Iris pigment epithelial cell (primary cell): ENCODE data around the gene C8G.

Source experiments
- DNase-seq: peaks from one replicate; pipeline ENCODE4 v3.0.0-alpha.2; 2011; ENCODE audit warnings: low read depth

The C8G gene

DNA sequence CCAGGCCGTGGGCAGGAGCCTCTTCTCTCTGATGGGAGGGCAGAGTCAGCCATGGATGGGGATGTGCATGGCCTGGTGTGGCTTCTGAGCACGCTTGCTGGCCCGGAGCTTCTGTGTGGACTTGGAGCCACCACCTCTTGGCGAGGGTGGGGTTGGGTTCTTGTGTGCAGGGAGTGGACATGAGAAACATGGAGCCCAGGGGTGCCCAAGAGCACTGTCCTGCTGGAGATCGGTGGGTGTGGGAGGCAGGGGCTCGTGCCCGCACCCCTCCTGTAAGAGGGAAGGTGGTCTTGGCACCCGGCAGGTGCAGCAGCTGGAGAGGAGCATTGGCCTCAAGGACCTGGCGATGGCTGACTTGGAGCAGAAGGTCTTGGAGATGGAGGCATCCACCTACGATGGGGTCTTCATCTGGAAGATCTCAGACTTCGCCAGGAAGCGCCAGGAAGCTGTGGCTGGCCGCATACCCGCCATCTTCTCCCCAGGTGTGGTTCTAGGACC lies 24.3 kb upstream of the C8G start:
- DNase-seq: no peak

DNA sequence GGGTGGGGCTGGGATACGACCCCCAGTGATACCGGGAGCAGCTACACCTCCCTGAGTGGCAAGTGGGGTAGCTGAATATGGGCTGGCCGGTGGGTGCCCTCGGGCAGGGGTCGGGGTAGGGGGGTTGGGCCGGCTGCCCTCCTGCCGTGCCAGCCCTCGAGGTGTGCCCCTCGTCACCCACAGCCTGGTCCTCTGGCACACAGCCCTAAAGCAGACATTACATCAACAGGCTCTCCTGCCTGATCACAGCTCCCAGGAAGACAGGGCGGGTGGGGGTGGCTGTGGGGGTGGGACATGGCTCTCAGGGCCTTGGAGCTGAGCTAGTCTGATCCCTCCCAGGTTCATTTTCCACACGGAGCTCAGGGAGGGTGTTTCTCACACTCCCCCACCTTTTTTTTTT lies 23.7 kb upstream of the C8G start:
- no peak for DNase-seq

DNA sequence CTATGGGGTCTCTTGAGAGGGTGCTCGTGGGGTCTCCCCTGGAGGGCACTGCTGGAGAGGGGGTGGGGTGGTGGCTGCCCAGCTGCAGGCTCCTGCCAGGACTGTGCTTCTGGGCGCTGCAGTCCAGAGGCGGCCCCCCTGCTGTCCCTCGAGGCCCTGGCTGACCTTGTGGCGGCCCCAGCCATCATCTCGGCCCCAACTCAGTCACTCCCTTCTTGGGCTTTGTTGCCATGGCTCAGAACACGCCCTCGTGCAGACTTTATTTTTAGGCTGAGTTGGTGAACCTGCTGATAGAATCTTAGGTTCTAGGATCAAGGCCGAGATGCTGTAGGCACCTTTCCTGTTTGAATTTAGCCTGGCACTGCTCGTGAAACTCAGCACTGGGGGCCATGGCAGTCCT lies 23.3 kb upstream of the C8G start:
- no peak for DNase-seq

DNA sequence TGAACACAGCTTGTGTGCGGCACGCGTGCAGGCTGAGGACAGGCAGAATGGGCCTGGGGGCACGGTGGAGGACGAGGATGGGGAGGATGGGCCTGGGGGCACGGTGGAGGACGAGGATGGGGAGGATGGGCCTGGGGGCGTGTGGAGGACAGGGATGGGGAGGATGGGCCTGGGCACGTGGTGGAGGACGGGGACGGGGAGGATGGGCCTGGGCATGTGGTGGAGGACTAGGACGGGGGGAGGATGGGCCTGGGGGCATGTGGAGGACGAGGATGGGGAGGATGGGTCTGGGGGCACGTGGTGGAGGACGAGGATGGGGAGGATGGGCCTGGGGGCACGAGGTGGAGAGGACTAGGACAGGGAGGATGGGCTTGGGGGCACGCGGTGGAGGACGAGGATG lies 22.5 kb upstream of the C8G start:
- DNase-seq: no peak

DNA sequence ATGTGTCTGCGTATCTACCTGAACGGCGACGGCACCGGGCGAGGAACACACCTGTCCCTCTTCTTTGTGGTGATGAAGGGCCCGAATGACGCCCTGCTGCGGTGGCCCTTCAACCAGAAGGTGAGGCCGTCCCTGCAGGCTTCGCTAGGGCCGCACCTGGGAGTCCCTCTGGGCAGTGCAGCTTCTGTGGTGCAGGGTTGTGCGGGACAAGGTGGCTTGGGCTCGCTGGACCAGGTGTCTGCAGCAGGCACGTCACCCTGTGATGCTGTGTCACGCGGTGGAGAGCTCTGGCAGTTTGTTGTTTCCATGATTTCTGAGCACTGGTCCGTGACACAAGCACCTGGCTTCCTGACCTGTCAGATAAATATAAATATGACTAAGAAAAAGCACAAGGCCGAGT lies 21.2 kb upstream of the C8G start:
- DNase-seq: no peak

DNA sequence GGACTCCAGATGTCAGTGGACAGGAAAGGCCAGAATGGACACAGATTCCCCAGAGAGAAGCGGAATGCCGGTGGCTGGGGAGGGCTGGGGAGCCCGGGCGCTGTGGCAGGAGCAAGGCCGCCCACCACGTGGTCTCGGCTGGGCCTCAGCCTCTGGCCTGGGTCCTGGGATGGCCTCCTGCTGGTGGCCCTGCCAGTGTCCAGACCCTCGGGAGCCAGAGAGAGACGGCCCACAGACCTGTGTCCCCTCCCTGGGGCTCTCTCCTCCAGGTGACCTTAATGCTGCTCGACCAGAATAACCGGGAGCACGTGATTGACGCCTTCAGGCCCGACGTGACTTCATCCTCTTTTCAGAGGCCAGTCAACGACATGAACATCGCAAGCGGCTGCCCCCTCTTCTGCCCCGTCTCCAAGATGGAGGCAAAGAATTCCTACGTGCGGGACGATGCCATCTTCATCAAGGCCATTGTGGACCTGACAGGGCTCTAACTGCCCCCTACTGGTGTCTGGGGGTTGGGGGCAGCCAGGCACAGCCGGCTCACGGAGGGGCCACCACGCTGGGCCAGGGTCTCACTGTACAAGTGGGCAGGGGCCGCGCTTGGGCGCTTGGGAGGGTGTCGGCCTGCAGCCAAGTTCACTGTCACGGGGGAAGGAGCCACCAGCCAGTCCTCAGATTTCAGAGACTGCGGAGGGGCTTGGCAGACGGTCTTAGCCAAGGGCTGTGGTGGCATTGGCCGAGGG lies 19.5 kb upstream of the C8G start:
- DNase-seq: no peak

DNA sequence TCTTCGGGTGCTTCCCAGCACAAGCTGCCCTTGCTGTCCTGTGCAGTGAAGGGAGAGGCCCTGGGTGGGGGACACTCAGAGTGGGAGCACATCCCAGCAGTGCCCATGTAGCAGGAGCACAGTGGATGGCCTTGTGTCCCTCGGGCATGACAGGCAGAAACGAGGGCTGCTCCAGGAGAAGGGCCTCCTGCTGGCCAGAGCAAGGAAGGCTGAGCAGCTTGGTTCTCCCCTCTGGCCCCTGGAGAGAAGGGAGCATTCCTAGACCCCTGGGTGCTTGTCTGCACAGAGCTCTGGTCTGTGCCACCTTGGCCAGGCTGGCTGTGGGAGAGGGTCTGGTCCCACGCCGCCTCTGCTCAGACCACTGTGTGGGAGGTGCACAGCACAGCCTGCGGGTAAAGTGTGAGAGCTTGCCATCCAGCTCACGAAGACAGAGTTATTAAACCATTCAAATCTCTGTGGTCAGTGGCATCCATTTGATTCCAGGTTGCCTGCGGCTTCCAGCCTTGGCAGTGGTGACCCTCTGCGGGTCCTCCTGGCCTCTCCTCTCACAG lies 18.8 kb upstream of the C8G start:
- DNase-seq: no peak

DNA sequence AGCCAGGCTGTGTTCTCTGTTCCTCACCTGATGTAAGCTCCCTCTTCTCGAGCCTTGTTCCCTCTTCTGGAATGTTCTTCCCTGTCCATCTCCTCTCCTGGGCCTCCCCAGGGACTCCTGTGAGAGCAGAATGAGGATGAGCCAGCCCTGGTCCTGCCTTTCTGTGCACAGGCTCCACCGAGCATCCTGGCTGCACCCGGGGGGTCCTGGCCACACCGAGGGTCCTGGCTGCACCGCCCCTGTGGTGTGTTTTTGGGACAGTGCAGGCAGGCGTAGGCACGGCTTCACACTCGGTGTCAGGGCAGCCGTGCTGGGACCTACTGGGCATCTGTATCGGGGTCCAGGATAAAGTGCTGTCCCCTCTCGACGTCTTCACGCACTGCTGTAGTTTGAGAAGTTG lies 18.3 kb upstream of the C8G start:
- no peak for DNase-seq

DNA sequence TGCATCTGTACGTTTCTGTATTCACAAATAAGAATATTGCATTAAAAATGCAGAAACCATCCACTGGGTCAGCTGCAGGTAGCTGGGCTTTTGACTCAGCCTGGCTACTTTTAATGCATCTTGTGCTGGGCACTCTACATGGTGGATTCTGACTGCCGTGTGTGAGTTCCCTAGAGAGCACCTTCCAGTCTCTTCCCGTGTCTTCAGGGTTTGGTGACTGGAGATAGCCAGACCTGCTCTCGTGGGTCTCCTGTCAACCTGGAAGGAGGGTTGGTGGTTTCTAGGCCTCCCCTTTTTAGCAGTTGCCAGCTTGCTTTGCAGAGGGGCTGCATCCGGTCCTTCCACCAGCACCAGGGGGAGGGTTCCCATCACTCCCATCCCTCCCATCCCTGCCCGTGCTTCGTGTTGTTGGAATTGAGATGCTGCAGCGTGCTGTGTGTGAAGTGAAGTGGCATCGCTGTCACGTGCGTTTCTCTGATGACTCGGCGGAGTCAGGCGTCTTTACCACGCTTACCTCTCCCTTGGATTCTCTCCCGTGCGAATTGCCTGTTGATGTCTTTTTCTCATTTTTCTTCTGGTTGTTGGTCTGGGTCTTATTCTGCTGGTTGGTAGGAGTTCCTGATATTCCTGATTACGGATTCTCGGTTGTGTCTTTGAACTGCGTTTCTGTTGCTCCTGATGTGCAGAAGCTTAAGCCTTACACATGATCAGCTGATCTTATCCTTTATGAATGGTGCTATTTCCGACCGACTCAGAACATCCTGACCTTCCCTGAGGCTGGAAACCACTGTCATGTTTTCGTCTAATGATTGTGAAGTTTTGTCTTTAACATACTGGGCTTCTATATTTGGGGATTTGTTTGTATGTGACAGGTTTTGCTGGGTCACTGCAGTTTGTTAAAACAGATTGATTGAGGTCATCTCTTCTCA lies 17.4 kb upstream of the C8G start:
- DNase-seq: peak; percentile 65

DNA sequence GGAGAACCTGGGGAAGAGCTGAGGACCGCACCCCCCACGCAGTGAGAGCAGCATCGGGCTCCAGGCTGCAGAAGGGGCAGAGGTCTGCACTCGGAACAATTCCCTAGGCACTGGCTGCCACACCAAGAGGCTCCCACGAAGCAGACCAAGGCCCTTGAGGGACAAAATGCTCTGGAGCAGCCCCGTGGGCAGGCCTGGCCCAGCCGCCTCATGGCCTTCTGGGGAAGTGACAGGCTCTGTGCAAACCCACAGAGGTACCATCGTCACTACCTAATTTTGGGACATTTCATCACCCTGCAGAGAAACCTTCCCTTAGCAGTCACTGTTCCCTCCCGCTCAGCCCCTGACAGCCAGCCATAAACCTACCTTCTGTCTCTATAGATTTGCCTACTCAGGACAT lies 16.5 kb upstream of the C8G start:
- DNase-seq: no peak

DNA sequence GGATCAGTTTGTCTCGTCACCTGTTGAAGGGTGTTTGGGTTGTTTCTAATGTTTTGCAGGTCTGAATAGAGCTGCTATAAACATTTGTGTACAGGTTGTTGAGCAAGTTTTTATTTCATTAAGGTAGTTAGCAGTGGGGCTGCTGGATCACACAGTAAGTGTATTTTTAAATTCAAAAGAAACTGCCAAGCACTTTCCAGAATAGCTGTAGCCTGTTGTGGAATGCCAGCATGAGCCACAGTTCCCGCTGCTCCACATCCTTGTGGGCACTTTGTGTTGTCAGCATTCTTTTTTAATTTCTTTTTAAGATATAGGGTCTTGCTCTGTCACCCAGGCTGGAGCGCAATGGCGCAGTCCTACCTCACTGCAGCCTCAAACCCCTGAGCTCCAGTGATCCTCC lies 15.0 kb upstream of the C8G start:
- no peak for DNase-seq

DNA sequence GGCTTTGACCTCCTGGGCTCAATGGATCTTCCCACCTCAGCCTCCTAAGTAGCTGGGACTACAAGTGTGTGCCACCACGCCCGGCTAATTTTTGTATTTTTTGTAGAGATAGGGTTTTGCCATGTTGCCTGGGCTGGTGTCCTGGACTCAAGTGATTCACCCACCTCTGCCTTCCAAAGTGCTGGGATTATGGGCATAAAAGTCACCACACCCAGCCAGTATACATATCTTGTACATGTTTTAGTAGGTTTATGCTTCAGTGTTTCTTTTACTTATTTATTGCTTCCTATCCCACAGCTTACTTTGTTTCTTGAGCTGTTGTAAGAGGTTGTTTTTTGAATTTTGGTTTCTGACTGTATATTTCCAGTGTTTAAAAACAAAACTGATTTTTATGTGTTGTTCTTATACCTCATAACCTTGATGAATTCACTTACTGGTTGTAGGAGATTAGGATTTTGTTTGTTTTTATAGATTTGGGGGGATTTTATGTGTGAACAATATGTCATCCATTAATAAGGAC lies 13.4 kb upstream of the C8G start:
- no peak for DNase-seq

DNA sequence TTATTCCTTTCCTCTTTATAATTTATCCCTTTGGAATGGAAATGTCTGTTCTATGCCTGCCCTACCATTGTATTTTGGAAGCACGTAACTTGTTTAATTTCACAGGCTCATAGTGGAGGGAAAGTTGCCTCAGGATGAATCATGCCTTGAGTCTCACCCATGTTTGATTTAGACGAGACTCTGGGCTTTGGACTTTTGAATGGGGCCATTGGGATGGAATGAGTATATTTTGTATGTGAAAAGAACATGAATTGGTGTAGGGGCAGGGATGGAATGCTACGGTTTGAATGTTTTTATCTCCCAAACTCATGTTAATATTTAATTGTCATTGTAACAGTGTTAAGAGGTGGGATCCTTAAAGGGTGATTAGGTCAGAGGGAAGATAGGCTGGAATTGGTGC lies 10.8 kb upstream of the C8G start:
- DNase-seq: no peak

DNA sequence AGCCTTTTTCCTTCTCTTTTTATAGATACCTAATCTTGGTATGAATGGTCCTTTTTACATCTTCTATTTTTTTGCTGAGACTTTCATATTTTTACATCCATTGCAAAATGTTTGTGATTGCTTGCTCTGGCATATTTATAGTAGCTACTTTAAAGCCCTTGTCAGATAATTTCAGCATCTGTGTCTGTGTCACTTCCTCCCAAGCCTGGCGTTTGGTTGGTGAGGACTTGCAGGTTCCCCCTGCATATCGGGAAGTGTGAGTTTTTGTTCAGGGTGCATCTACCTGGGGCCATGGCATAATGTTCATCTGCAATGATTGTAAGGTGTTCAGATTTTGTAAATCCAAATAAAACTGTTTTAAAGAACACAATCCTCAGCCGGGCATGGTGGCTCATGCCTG lies 9.4 kb upstream of the C8G start:
- DNase-seq: no peak

DNA sequence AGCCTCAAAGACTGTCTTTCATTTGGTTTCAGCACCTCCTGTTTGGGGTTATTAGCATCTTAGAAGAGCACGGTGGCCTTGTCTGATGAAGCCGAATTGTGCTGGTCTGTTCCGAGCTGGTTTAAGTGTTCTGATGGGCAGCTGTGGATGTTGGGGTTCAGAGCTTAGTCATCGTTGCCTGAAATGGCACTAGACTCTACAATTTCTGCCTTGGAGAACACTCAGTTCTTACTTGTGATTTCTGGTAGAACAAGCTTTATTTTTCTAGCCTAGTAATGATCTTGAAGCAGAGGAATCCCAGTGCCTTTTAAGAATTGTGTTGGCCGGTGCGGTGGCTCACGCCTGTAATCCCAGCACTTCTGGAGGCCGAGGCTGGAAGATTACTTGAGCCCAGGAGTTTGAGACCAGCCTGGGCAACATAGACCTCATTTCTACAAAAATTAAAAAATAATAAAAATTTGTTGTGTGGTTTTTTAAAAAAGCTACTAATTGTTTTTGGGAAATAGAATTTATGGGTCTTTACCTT lies 8.3 kb upstream of the C8G start:
- peak; percentile 17 for DNase-seq

DNA sequence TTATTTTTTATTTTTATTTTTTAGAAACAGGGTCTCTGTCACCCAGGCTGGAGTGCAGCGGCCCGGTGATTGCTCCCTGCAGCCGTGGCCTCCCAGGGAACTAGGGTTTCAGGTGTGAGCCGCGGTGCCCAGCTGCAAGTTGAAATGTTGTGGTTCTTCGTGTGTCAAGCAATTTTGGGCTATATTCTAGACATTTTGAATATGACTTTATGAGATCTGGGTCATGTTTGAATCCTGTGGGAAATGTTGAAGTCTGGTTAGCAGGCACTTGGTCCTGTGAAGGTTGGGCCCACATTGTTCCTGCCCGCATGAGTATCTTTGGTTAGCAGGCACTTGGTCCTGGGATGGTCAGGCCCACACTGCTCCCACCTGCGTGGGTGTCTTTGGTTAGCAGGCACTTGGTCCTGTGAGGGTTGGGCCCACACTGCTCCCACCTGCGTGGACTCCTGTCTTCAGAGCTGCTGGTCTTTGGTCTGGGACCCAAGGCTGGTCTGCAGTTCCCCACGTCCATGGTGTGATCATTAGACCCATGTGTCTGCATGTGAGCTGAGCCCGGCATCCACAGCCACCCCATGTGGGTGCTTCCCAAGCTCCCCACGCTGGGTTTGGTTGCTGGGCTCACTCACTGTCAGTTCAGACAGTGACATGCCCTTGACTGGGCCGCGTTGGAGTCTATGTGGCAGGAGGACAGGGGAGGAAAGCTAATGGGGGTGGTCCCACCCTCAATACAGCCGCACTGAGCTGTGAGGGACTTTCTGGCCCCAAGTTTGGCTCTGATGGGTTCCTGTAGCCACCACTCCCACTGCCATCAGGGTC lies 7.6 kb upstream of the C8G start:
- DNase-seq: no peak

DNA sequence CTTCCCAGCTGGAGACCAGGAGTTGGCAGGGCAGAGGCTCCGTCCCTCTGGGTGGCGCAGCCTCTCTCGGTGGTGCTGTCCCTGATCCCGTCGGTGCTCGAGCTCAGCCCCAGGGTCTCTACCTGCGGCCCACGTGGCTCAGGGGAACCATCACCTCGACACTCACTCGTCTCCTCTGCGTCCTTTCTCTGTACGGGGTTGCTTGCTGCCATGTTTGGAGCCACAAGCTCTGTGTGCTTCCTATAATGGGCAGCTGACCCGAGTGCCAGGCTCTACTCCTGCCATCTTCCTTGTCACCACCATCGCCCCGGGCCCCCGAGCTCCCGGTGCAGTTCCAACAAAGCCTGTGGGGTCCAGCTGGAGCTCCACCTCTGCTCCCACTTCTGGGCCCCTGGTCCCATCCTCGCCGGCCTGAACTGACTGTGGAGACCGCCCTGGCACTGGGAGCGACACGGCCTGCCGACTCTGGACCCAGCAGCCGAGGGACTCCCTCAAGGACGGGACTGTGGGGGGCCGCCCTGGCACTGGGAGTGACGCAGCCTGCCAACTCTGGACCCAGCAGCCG lies 5.5 kb upstream of the C8G start:
- no peak for DNase-seq

DNA sequence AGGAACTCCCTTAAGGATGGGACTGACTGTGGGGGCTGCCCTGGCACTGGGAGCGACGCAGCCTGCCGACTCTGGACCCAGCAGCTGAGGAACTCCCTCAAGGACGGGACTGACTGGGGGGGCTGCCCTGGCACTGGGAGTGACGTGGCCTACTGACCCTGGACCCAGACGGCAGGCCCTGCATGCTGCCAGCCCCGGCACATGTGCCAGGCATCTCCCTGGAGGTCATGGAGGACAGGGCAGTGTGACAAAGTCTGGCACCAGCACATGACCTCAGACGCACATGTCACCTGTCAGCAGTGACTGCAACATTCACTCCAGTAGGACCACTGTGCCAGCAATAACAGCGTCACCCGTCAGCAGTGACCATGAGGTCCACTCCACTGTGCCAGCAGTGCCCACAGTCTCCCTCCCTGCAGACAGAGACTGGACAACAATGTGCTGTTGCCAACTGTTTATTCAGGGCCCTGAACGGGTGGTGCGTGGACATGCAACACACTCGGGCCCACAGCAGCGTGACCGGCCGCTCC lies 5.0 kb upstream of the C8G start:
- no peak for DNase-seq

DNA sequence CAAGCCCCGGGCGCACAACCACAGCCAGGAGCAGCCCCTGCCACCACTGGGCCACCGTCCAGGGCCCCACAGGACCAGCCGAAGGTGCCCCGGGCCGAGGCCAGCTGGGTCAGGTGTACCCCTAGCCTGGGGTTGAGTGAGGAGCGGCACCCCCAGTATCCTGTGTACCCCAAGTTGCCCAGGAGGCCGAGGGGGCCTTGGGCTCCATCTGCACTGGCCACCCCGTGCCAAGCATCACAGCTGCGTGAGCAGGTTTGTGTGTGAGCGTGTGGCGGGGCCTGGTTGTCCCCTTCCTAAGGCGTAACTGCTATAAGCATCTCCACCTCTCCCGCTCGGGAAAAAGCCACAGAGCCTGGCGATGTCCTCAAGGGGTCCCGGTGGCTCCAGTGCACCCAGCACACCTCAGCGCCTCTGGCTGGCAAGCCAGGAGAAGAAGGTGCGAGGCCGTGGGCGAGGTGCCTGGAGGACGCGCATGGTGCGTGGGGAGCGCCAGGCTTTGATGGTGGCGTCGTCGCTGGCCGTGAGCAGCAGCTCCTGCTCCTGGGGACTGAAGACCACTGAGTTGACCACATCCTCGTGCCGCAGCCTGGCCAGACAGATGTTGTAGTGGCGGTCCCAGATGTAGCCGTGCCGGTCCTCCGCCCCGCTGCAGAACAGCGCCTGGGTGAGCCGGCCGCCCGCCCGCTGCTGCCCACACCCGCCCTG lies 4.4 kb upstream of the C8G start:
- no peak for DNase-seq
